ENCODE measurements around the gene LEPR. TPM values are rescaled to one million over a fixed set of nuclear protein-coding genes. Genes with fewer than 3 reads are reported as not detected.

Gene LEPR
- polyA plus RNA-seq, 5 donors: 21.6 to 45.2 (median 44.0) TPM

Other genes with a start within 250 kb of the LEPR start
- gene DNAJC6, start 111.1 kb upstream of the LEPR start, polyA plus RNA-seq (ENCODE audit: insufficient read depth in 1 of 5, insufficient read length in 5 of 5, low replicate concordance in 1 of 5): 1 to 10 TPM; 1.6 to 4.1 (median 2.4) TPM
- gene LEPROT, start within 50 bp of the LEPR start, polyA plus RNA-seq (ENCODE audit: insufficient read depth in 1 of 5, insufficient read length in 5 of 5, low replicate concordance in 1 of 5): 100 to 1,000 TPM in 4 of 5 donors, 10 to 100 TPM in 1; 97.9 to 138 (median 124) TPM

All from right lung (tissue), 5 donors.